Immature natural killer cell (primary cell): ENCODE results near the gene GRID2IP. TPM values are rescaled to one million over a fixed set of nuclear protein-coding genes. Genes with fewer than 3 reads are reported as not detected.
A peak's percentile ranks its signal among the peaks of the same experiment; 100 is the strongest.

ENCODE experiments used
- DNase-seq, 3 donors: peaks; one replicate each; pipeline ENCODE4 v3.0.0; 2022; ENCODE audit warnings: mixed read lengths in 1 of 3
- H3K27ac Mint-ChIP-seq, 6 donors: one replicate each; pipeline ENCODE4 v1.8.0; 2020; ENCODE audit warnings: mixed read lengths in 6 of 6, mild to moderate bottlenecking in 5 of 6, inconsistent platforms in 4 of 6, moderate library complexity in 3 of 6
- H3K27me3 Mint-ChIP-seq, 3 donors: one replicate each; pipeline ENCODE4 v1.8.0; 2020 to 2021; ENCODE audit warnings: low read depth in 3 of 3, mild to moderate bottlenecking in 3 of 3, mixed read lengths in 3 of 3, moderate library complexity in 3 of 3, inconsistent platforms in 1 of 3
- H3K36me3 Mint-ChIP-seq, 3 donors: one replicate each; pipeline ENCODE4 v1.8.0; 2020; ENCODE audit warnings: mixed read lengths in 3 of 3, inconsistent platforms in 2 of 3, mild to moderate bottlenecking in 2 of 3
- H3K4me1 Mint-ChIP-seq, 2 donors: one replicate each; pipeline ENCODE4 v1.8.0; 2020; ENCODE audit warnings: inconsistent platforms in 2 of 2, mild to moderate bottlenecking in 2 of 2, mixed read lengths in 2 of 2, moderate library complexity in 1 of 2
- H3K4me3 Mint-ChIP-seq, 5 donors: one replicate each; pipeline ENCODE4 v1.8.0; 2020; ENCODE audit warnings: mild to moderate bottlenecking in 5 of 5, mixed read lengths in 5 of 5, inconsistent platforms in 3 of 5, moderate library complexity in 3 of 5
- H3K9me3 Mint-ChIP-seq, 6 donors: one replicate each; pipeline ENCODE4 v1.8.0; 2020; ENCODE audit warnings: mild to moderate bottlenecking in 6 of 6, mixed read lengths in 6 of 6, inconsistent platforms in 4 of 6, moderate library complexity in 3 of 6
- polyA plus RNA-seq, 3 donors: library from polyadenylated mRNA; unstranded; fragments of 300-500 nt; fragmentation: Illumina TruSeq; gene quantifications; one replicate each; pipeline ENCODE4 v1.2.3, GENCODE V29; 2021

GRID2IP gene
- polyA plus RNA-seq, 3 donors from 2014 or later, result 0.21 TPM; not detected in 2

GRCh38 chr7:6500691-6501090 is 50.6 kb downstream of the GRID2IP start:
- DNase-seq, result no peak
- Mint-ChIP-seq H3K27ac (no peak overlapping the region), H3K4me3 (peak overlapping the region in 2 of 5 donors; percentile 17 to 42), H3K4me1 (peaks cover 4% of the 10 kb centered on the region in 2 donors), H3K36me3 (no peaks in the 10 kb centered on the region), H3K9me3 (no peaks in the 10 kb centered on the region), H3K27me3 (peaks cover 0 to 5% (median 2%) of the 10 kb centered on the region in 3 donors)

GRCh38 chr7:6497994-6498393 is 53.3 kb downstream of the GRID2IP start:
- no peak for DNase-seq
- Mint-ChIP-seq H3K4me3 (no peak overlapping the region), H3K36me3 (no peaks in the 10 kb centered on the region), H3K4me1 (no peaks in the 10 kb centered on the region), H3K9me3 (no peaks in the 10 kb centered on the region), H3K27ac (no peak overlapping the region), H3K27me3 (peaks cover 0 to 2% (median 2%) of the 10 kb centered on the region in 3 donors)

GRCh38 chr7:6497637-6497905 is 53.7 kb downstream of the GRID2IP start:
- no peak overlapping the region for H3K27ac Mint-ChIP-seq
- DNase-seq, result no peak
- H3K9me3 Mint-ChIP-seq, result no peaks in the 10 kb centered on the region
- H3K36me3 Mint-ChIP-seq, result no peaks in the 10 kb centered on the region
- H3K4me1 Mint-ChIP-seq, result no peaks in the 10 kb centered on the region
- H3K4me3 Mint-ChIP-seq, result no peak overlapping the region
- peaks cover 0 to 3% (median 2%) of the 10 kb centered on the region in 3 donors for H3K27me3 Mint-ChIP-seq

GRCh38 chr7:6496842-6497636 is 54.2 kb downstream of the GRID2IP start:
- peaks cover 0 to 3% (median 2%) of the 10 kb centered on the region in 3 donors for H3K27me3 Mint-ChIP-seq
- no peaks in the 10 kb centered on the region for H3K36me3 Mint-ChIP-seq
- no peaks in the 10 kb centered on the region for H3K4me1 Mint-ChIP-seq
- no peak overlapping the region for H3K27ac Mint-ChIP-seq
- no peaks in the 10 kb centered on the region for H3K9me3 Mint-ChIP-seq
- DNase-seq, result no peak
- no peak overlapping the region for H3K4me3 Mint-ChIP-seq

GRCh38 chr7:6495597-6496262 is 55.5 kb downstream of the GRID2IP start:
- no peak for DNase-seq
- no peaks in the 10 kb centered on the region for H3K9me3 Mint-ChIP-seq
- H3K36me3 Mint-ChIP-seq, result no peaks in the 10 kb centered on the region
- H3K4me3 Mint-ChIP-seq, result no peak overlapping the region
- no peaks in the 10 kb centered on the region for H3K4me1 Mint-ChIP-seq
- H3K27ac Mint-ChIP-seq, result no peak overlapping the region
- H3K27me3 Mint-ChIP-seq, result peaks cover 0 to 5% (median 1%) of the 10 kb centered on the region in 3 donors

GRCh38 chr7:6494365-6494764 is 56.9 kb downstream of the GRID2IP start:
- Mint-ChIP-seq H3K4me3 (no peak overlapping the region), H3K4me1 (no peaks in the 10 kb centered on the region), H3K27me3 (peaks cover 0 to 3% (median 3%) of the 10 kb centered on the region in 3 donors), H3K27ac (no peak overlapping the region), H3K36me3 (no peaks in the 10 kb centered on the region), H3K9me3 (no peaks in the 10 kb centered on the region)
- DNase-seq, result no peak

- no peak overlapping the region for H3K4me3 Mint-ChIP-seq
These were observed 60.1 kb downstream of the GRID2IP start for GRCh38 chr7:6491194-6491593.

GRCh38 chr7:6489612-6490011 is 61.6 kb downstream of the GRID2IP start:
- Mint-ChIP-seq H3K9me3 (no peaks in the 10 kb centered on the region), H3K27ac (no peak overlapping the region), H3K36me3 (no peaks in the 10 kb centered on the region), H3K4me1 (peaks cover 3 to 4% of the 10 kb centered on the region in 2 donors), H3K27me3 (peaks cover 0 to 3% (median 3%) of the 10 kb centered on the region in 3 donors), H3K4me3 (no peak overlapping the region)
- no peak for DNase-seq

More at GRCh38 chr7:6491194-6491593, 60.1 kb downstream of the GRID2IP start:
- Mint-ChIP-seq H3K4me1 (no peaks in the 10 kb centered on the region), H3K27ac (no peak overlapping the region), H3K27me3 (peaks cover 0 to 3% (median 3%) of the 10 kb centered on the region in 3 donors), H3K36me3 (no peaks in the 10 kb centered on the region), H3K9me3 (no peaks in the 10 kb centered on the region)
- no peak for DNase-seq

GRCh38 chr7:6487184-6487545 is 64.1 kb downstream of the GRID2IP start:
- H3K9me3 Mint-ChIP-seq, result no peaks in the 10 kb centered on the region
- no peak overlapping the region for H3K27ac Mint-ChIP-seq
- DNase-seq, result no peak
- no peak overlapping the region for H3K4me3 Mint-ChIP-seq
- peaks cover 3 to 4% (median 4%) of the 10 kb centered on the region in 3 donors for H3K27me3 Mint-ChIP-seq
- no peaks in the 10 kb centered on the region for H3K36me3 Mint-ChIP-seq
- H3K4me1 Mint-ChIP-seq, result peaks cover 20 to 21% of the 10 kb centered on the region in 2 donors

GRCh38 chr7:6486438-6487183 is 64.7 kb downstream of the GRID2IP start:
- Mint-ChIP-seq H3K36me3 (peaks cover 0 to 1% (median 0%) of the 10 kb centered on the region in 3 donors), H3K9me3 (no peaks in the 10 kb centered on the region), H3K27ac (no peak overlapping the region), H3K4me1 (peaks cover 24 to 26% of the 10 kb centered on the region in 2 donors), H3K27me3 (peaks cover 3 to 4% (median 4%) of the 10 kb centered on the region in 3 donors), H3K4me3 (no peak overlapping the region)
- no peak for DNase-seq

- peaks cover 3% of the 10 kb centered on the region in 3 donors for H3K27me3 Mint-ChIP-seq
- peaks cover 63 to 65% of the 10 kb centered on the region in 2 donors for H3K4me1 Mint-ChIP-seq
- DNase-seq, result no peak
- peak overlapping the region; percentile 87 to 97 (median 92) for H3K27ac Mint-ChIP-seq
- peaks cover 0 to 6% (median 4%) of the 10 kb centered on the region in 3 donors for H3K36me3 Mint-ChIP-seq
- peak overlapping the region; percentile 90 to 97 (median 94) for H3K4me3 Mint-ChIP-seq
- no peaks in the 10 kb centered on the region for H3K9me3 Mint-ChIP-seq
These were observed 68.5 kb downstream of the GRID2IP start for GRCh38 chr7:6482743-6483119.

GRCh38 chr7:6482307-6482706 is 69.0 kb downstream of the GRID2IP start:
- Mint-ChIP-seq H3K4me1 (peaks cover 67 to 69% of the 10 kb centered on the region in 2 donors), H3K9me3 (no peaks in the 10 kb centered on the region), H3K27ac (peak overlapping the region; percentile 66 to 97 (median 92)), H3K27me3 (peaks cover 3% of the 10 kb centered on the region in 3 donors), H3K36me3 (peaks cover 0 to 6% (median 4%) of the 10 kb centered on the region in 3 donors), H3K4me3 (peak overlapping the region; percentile 90 to 97 (median 94))
- no peak for DNase-seq

GRCh38 chr7:6481445-6481844 is 69.8 kb downstream of the GRID2IP start:
- Mint-ChIP-seq H3K27ac (peak overlapping the region; percentile 34 to 94 (median 78)), H3K4me1 (peaks cover 76 to 78% of the 10 kb centered on the region in 2 donors), H3K27me3 (peaks cover 3% of the 10 kb centered on the region in 3 donors), H3K4me3 (peak overlapping the region; percentile 60 to 95 (median 77)), H3K36me3 (peaks cover 0 to 6% (median 4%) of the 10 kb centered on the region in 3 donors), H3K9me3 (no peaks in the 10 kb centered on the region)
- DNase-seq, result no peak

- peaks cover 3% of the 10 kb centered on the region in 3 donors for H3K27me3 Mint-ChIP-seq
These were observed 71.0 kb downstream of the GRID2IP start for GRCh38 chr7:6480323-6480660.

More at GRCh38 chr7:6480323-6480660, 71.0 kb downstream of the GRID2IP start:
- Mint-ChIP-seq H3K27ac (peak overlapping the region; percentile 92 to 97 (median 96)), H3K36me3 (peaks cover 0 to 6% (median 4%) of the 10 kb centered on the region in 3 donors), H3K4me3 (peak overlapping the region; percentile 80 to 94 (median 85)), H3K9me3 (no peaks in the 10 kb centered on the region), H3K4me1 (peaks cover 87 to 90% of the 10 kb centered on the region in 2 donors)
- DNase-seq, result no peak
